Vagina (tissue), 2 donors: Measurements from ENCODE around the gene PSMC2. TPM values are rescaled to one million over a fixed set of nuclear protein-coding genes. Genes with fewer than 3 reads are reported as not detected.

Experiments
- DNase-seq, 2 donors: peaks; one replicate each; pipeline ENCODE4 v3.0.0-alpha.2; 2017; ENCODE audit errors: extremely low spot score in 2 of 2
- H3K27ac ChIP-seq: fragments of 200-600 bp; sonication (generic); one replicate; pipeline ENCODE4 v1.5.1; 2019
- H3K27me3 ChIP-seq: fragments of 200-600 bp; sonication (generic); one replicate; pipeline ENCODE4 v1.5.1; 2019
- H3K36me3 ChIP-seq, 2 donors: fragments of 200-600 bp; sonication (generic); one replicate each; pipeline ENCODE4 v1.5.1; 2017 to 2019
- H3K4me1 ChIP-seq: fragments of 200-600 bp; sonication (generic); one replicate; pipeline ENCODE4 v1.5.1; 2019
- H3K4me3 ChIP-seq, 2 donors: fragments of 200-600 bp; sonication (generic); 1 replicate in 1 of 2; 2 replicates in 1 of 2; pipeline ENCODE4 v1.5.1; 2016 to 2019
- H3K9me3 ChIP-seq: fragments of 200-600 bp; sonication (generic); one replicate; pipeline ENCODE4 v1.5.1; 2019
- CTCF ChIP-seq, 3 experiments: fragments of 450-650 bp in 2 of 3; fragments of 200-600 bp in 1 of 3; sonication (generic) in 1 of 3; IDR thresholded peaks; one replicate each; pipeline ENCODE4 v1.5.1; 2017 to 2019; ENCODE audit warnings: antibody characterized with exemption in 3 of 3, mild to moderate bottlenecking in 2 of 3, moderate library complexity in 2 of 3
- POLR2A ChIP-seq, 2 donors: fragments of 450-650 bp; IDR thresholded peaks; one replicate each; pipeline ENCODE4 v1.6.1; 2017; ENCODE audit warnings: antibody characterized with exemption in 2 of 2, mild to moderate bottlenecking in 2 of 2, moderate library complexity in 2 of 2
- POLR2AphosphoS5 ChIP-seq, 2 donors: sonication (generic); formaldehyde crosslinking; IDR thresholded peaks; one replicate each; pipeline ENCODE4 v1.9.0; 2017; ENCODE audit warnings: antibody characterized with exemption in 2 of 2, mild to moderate bottlenecking in 2 of 2, low read depth in 1 of 2; ENCODE audit not compliant: insufficient read depth in 1 of 2
- intact Hi-C: fragments of 100-400 bp; cut with DNase I; formaldehyde crosslinking; loops from one replicate; pipeline ENCODE4 v1.15.1; 2023
- total RNA-seq: library from RNA; depleted of rRNA; stranded (reverse); fragments of >200 nt; gene quantifications from one replicate; pipeline ENCODE4 v1.2.3, GENCODE V29; 2016

PSMC2 gene
- total RNA-seq, 1 donor from 2014 or later = 63.3 TPM

GRCh38 chr7:103314852-103315251 lies 32.6 kb upstream of the PSMC2 start:
- DNase-seq = no peak
- H3K4me1 ChIP-seq = no peaks in the 10 kb centered on the region
- no peaks in the 10 kb centered on the region for H3K27me3 ChIP-seq
- H3K9me3 ChIP-seq = no peaks in the 10 kb centered on the region
- intact Hi-C loops = no loop called here
- no peak for TF ChIP-seq CTCF (IDR thresholded peaks at IDR 0.05)
- TF ChIP-seq POLR2AphosphoS5 (IDR thresholded peaks at IDR 0.05; ENCODE audit: insufficient read depth in 1 of 2, low read depth in 1 of 2) = no peak
- no peak for TF ChIP-seq POLR2A (IDR thresholded peaks at IDR 0.05)
- H3K4me3 ChIP-seq = no peak overlapping the region
- H3K27ac ChIP-seq = no peak overlapping the region
- peaks cover 0 to 77% of the 10 kb centered on the region in 2 donors for H3K36me3 ChIP-seq

- Histone ChIP-seq H3K27me3 (no peaks in the 10 kb centered on the region), H3K27ac (no peak overlapping the region), H3K36me3 (peaks cover 0 to 77% of the 10 kb centered on the region in 2 donors), H3K9me3 (no peaks in the 10 kb centered on the region), H3K4me3 (no peak overlapping the region), H3K4me1 (no peaks in the 10 kb centered on the region)
- no peak for DNase-seq
- no peak for TF ChIP-seq CTCF (IDR thresholded peaks at IDR 0.05)
- no peak for TF ChIP-seq POLR2AphosphoS5 (IDR thresholded peaks at IDR 0.05; ENCODE audit: insufficient read depth in 1 of 2, low read depth in 1 of 2)
- TF ChIP-seq POLR2A (IDR thresholded peaks at IDR 0.05) = no peak
- intact Hi-C loops = no loop called here
Observed at GRCh38 chr7:103316380-103316941, 31.0 kb upstream of the PSMC2 start.

GRCh38 chr7:103317009-103317408 lies 30.4 kb upstream of the PSMC2 start:
- H3K9me3 ChIP-seq = no peaks in the 10 kb centered on the region
- no peak overlapping the region for H3K4me3 ChIP-seq
- DNase-seq = no peak
- no peaks in the 10 kb centered on the region for H3K27me3 ChIP-seq
- no peak overlapping the region for H3K27ac ChIP-seq
- intact Hi-C loops = no loop called here
- H3K4me1 ChIP-seq = no peaks in the 10 kb centered on the region
- peaks cover 0 to 77% of the 10 kb centered on the region in 2 donors for H3K36me3 ChIP-seq
- TF ChIP-seq POLR2AphosphoS5 (IDR thresholded peaks at IDR 0.05; ENCODE audit: insufficient read depth in 1 of 2, low read depth in 1 of 2) (no peak), POLR2A (IDR thresholded peaks at IDR 0.05) (no peak), CTCF (IDR thresholded peaks at IDR 0.05) (no peak)

- DNase-seq = no peak
- intact Hi-C loops = no loop called here
- Histone ChIP-seq H3K4me3 (no peak overlapping the region), H3K27ac (no peak overlapping the region), H3K9me3 (no peaks in the 10 kb centered on the region), H3K27me3 (no peaks in the 10 kb centered on the region), H3K36me3 (peaks cover 0 to 52% of the 10 kb centered on the region in 2 donors), H3K4me1 (no peaks in the 10 kb centered on the region)
- TF ChIP-seq CTCF (IDR thresholded peaks at IDR 0.05) (no peak), POLR2AphosphoS5 (IDR thresholded peaks at IDR 0.05; ENCODE audit: insufficient read depth in 1 of 2, low read depth in 1 of 2) (no peak), POLR2A (IDR thresholded peaks at IDR 0.05) (no peak)
Observed at GRCh38 chr7:103325744-103326143, 21.7 kb upstream of the PSMC2 start.

- H3K4me1 ChIP-seq = peaks cover 2% of the 10 kb centered on the region
- no peak overlapping the region for H3K27ac ChIP-seq
- H3K36me3 ChIP-seq = peaks cover 0 to 53% of the 10 kb centered on the region in 2 donors
- intact Hi-C loops = no loop called here
- H3K9me3 ChIP-seq = no peaks in the 10 kb centered on the region
- no peaks in the 10 kb centered on the region for H3K27me3 ChIP-seq
- no peak for DNase-seq
- TF ChIP-seq POLR2A (IDR thresholded peaks at IDR 0.05) (no peak), CTCF (IDR thresholded peaks at IDR 0.05) (no peak), POLR2AphosphoS5 (IDR thresholded peaks at IDR 0.05; ENCODE audit: insufficient read depth in 1 of 2, low read depth in 1 of 2) (no peak)
- H3K4me3 ChIP-seq = no peak overlapping the region
Observed at GRCh38 chr7:103336761-103337160, 10.7 kb upstream of the PSMC2 start.
